ENCODE measurements around the gene DNASE1L1.

The DNASE1L1 gene

DNA sequence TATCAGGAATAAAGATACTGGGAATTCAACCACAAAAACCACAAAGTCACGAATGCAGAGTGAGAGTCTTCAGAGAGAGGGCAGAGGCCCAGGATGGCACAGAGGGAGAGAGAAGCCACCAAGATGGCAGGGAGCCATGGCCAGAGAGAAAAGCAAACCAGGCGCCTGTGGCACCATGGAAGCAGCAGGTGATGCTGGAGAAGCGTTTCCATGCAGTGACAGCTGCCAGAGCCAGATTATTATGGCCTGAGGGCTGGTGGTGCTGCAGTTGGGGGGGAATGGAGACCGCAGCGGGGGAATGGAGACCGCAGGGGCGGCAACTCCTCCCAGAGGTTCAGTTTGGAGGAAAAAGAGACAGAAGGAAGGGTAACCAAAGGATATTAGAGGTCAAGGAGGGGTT, 8.1 kb upstream of the DNASE1L1 start:
- no peak for TF ChIP-seq REST (IDR thresholded peaks at IDR 0.05; ENCODE audit: insufficient read depth in 1 of 2, low read depth in 2 of 2, low read length in 2 of 2)
- no peak for TF ChIP-seq FOXP2 (optimal IDR thresholded peaks at IDR 0.05; ENCODE audit: borderline replicate concordance, extremely low read depth, extremely low read length, insufficient read depth)
- no peak for TF ChIP-seq SIN3A (IDR thresholded peaks at IDR 0.05; ENCODE audit: borderline replicate concordance, insufficient read depth, low read length)
- TF ChIP-seq TAF1 (IDR thresholded peaks at IDR 0.05; ENCODE audit: borderline replicate concordance, insufficient read depth, low read length), result no peak
- no peak for TF ChIP-seq POLR2AphosphoS5 (IDR thresholded peaks at IDR 0.05; ENCODE audit: low read depth, low read length)

- TF ChIP-seq SIN3A (IDR thresholded peaks at IDR 0.05; ENCODE audit: borderline replicate concordance, insufficient read depth, low read length), result no peak
- no peak for TF ChIP-seq REST (IDR thresholded peaks at IDR 0.05; ENCODE audit: insufficient read depth in 1 of 2, low read depth in 2 of 2, low read length in 2 of 2)
- no peak for TF ChIP-seq POLR2AphosphoS5 (IDR thresholded peaks at IDR 0.05; ENCODE audit: low read depth, low read length)
- no peak for TF ChIP-seq TAF1 (IDR thresholded peaks at IDR 0.05; ENCODE audit: borderline replicate concordance, insufficient read depth, low read length)
- no peak for TF ChIP-seq FOXP2 (optimal IDR thresholded peaks at IDR 0.05; ENCODE audit: borderline replicate concordance, extremely low read depth, extremely low read length, insufficient read depth)
Measured at GRCh38 chrX:154413142-154413541, 4.1 kb upstream of the DNASE1L1 start.

DNA sequence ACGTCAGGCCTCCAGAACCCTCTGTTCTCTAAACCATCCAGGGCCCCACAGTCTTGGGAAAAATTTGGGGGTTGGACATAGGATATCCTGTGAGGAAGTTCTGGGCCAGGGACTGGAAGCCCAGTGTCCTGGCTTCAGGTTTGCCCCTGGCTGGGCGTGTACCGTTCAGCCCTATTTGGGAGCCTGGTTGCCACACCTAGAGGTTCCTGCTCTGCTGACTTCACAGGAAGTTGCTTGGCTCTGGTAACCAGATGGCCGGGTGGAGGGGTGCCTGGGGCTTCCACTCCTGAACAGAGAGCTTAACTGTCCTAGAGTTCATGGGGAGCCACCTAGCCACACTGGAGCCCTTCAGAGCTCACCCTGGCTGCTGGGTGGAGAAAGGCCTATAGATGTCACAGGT, 3.4 kb upstream of the DNASE1L1 start:
- TF ChIP-seq FOXP2 (optimal IDR thresholded peaks at IDR 0.05; ENCODE audit: borderline replicate concordance, extremely low read depth, extremely low read length, insufficient read depth) (no peak), REST (IDR thresholded peaks at IDR 0.05; ENCODE audit: insufficient read depth in 1 of 2, low read depth in 2 of 2, low read length in 2 of 2) (no peak), POLR2AphosphoS5 (IDR thresholded peaks at IDR 0.05; ENCODE audit: low read depth, low read length) (no peak), SIN3A (IDR thresholded peaks at IDR 0.05; ENCODE audit: borderline replicate concordance, insufficient read depth, low read length) (no peak), TAF1 (IDR thresholded peaks at IDR 0.05; ENCODE audit: borderline replicate concordance, insufficient read depth, low read length) (no peak)

DNA sequence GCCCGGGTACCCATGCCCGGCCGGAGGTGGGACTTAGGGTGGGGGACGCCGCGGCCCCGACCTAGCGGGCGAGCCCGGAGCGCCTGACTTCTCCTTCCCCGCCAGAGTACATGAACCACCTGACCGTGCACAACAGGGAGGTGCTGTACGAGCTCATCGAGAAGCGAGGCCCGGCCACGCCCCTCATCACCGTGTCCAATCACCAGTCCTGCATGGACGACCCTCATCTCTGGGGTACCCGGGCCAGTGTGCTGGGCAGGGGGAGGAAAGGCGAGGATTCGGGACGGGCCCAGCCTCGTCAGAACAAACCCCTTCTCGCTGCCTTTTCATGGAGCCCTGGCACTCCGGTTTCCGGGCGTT, 2.9 kb upstream of the DNASE1L1 start:
- no peak for TF ChIP-seq SIN3A (IDR thresholded peaks at IDR 0.05; ENCODE audit: borderline replicate concordance, insufficient read depth, low read length)
- TF ChIP-seq TAF1 (IDR thresholded peaks at IDR 0.05; ENCODE audit: borderline replicate concordance, insufficient read depth, low read length), result no peak
- no peak for TF ChIP-seq REST (IDR thresholded peaks at IDR 0.05; ENCODE audit: insufficient read depth in 1 of 2, low read depth in 2 of 2, low read length in 2 of 2)
- TF ChIP-seq POLR2AphosphoS5 (IDR thresholded peaks at IDR 0.05; ENCODE audit: low read depth, low read length), result no peak
- TF ChIP-seq FOXP2 (optimal IDR thresholded peaks at IDR 0.05; ENCODE audit: borderline replicate concordance, extremely low read depth, extremely low read length, insufficient read depth), result no peak

GRCh38 chrX:154408659-154409221, 314 bp downstream of the DNASE1L1 start:
- no peak for TF ChIP-seq FOXP2 (optimal IDR thresholded peaks at IDR 0.05; ENCODE audit: borderline replicate concordance, extremely low read depth, extremely low read length, insufficient read depth)
- no peak for TF ChIP-seq SIN3A (IDR thresholded peaks at IDR 0.05; ENCODE audit: borderline replicate concordance, insufficient read depth, low read length)
- no peak for TF ChIP-seq REST (IDR thresholded peaks at IDR 0.05; ENCODE audit: insufficient read depth in 1 of 2, low read depth in 2 of 2, low read length in 2 of 2)
- no peak for TF ChIP-seq POLR2AphosphoS5 (IDR thresholded peaks at IDR 0.05; ENCODE audit: low read depth, low read length)
- TF ChIP-seq TAF1 (IDR thresholded peaks at IDR 0.05; ENCODE audit: borderline replicate concordance, insufficient read depth, low read length), result no peak

Measured in PFSK-1 (cell line).